ENCODE data around the gene TRAPPC10.

TRAPPC10 gene

DNA sequence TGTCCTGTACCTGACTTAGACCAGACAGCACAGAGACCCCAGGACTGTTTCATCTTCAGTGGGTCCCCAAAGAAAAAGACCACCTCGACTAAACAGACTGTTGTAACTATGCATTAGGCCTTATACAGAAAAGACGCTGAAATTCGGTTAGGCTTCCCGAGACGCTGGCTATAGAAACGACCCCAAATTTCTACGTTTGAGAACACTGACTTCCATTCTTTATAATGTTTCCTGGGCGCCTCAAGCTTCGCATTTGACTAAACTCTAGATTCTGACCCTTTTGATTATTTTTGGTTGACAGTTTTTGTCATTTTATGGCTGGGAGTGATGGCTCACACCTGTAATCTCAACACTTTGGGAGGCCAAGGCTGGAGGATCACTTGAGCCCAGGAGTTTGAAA lies 986 bp upstream of the TRAPPC10 start:
- H3K9ac ChIP-seq (ENCODE audit: low read depth, low read length): peak overlapping the region; percentile 99
- peak overlapping the region; percentile 83 for H3K4me2 ChIP-seq (ENCODE audit: low read length)
- H3K4me3 ChIP-seq (ENCODE audit: low read length): peak overlapping the region; percentile 97
- no peaks in the 10 kb centered on the region for H3K9me3 ChIP-seq (replicated peaks; ENCODE audit: low read length)
- H3K4me1 ChIP-seq (ENCODE audit: control insufficient read depth, insufficient read depth, low read length): peaks cover 48% of the 10 kb centered on the region
- H3K36me3 ChIP-seq (ENCODE audit: insufficient read depth, low read length): no peaks in the 10 kb centered on the region
- H3K27me3 ChIP-seq (ENCODE audit: control insufficient read depth, insufficient read depth, low read length): no peaks in the 10 kb centered on the region

- no peaks in the 10 kb centered on the region for H3K36me3 ChIP-seq (ENCODE audit: insufficient read depth, low read length)
- H3K9ac ChIP-seq (ENCODE audit: low read depth, low read length): peak overlapping the region; percentile 99
- H3K4me2 ChIP-seq (ENCODE audit: low read length): peak overlapping the region; percentile 86
- no peaks in the 10 kb centered on the region for H3K27me3 ChIP-seq (ENCODE audit: control insufficient read depth, insufficient read depth, low read length)
- H3K4me1 ChIP-seq (ENCODE audit: control insufficient read depth, insufficient read depth, low read length): peaks cover 36% of the 10 kb centered on the region
- H3K9me3 ChIP-seq (replicated peaks; ENCODE audit: low read length): no peaks in the 10 kb centered on the region
- H3K4me3 ChIP-seq (ENCODE audit: low read length): peak overlapping the region; percentile 97
Measured at GRCh38 chr21:44012474-44013379, 618 bp downstream of the TRAPPC10 start.

- peak overlapping the region; percentile 99 for H3K9ac ChIP-seq (ENCODE audit: low read depth, low read length)
Measured at GRCh38 chr21:44013380-44014088, 1.4 kb downstream of the TRAPPC10 start.

DNA sequence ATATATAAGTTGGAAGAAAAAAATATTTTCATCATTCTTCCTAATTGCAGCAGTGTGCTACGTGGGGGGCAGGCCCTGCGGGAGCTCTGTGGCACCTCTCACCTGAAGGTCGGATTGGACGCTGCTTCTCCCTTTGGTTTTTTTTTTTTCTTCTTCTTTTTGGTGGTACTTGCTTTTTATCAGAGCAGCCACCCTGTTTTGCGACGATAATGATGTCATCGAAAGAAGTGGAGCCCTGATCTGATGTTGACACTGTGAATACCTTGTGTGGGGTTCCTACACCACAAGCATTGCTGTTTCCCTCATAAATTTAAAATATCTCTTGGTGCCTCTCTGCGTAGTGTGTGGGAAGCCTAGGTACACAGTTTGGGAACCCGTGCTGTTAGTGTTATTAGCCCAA lies 5.5 kb downstream of the TRAPPC10 start:
- no peak overlapping the region for H3K9ac ChIP-seq (ENCODE audit: low read depth, low read length)
- H3K4me3 ChIP-seq (ENCODE audit: low read length): no peak overlapping the region
- H3K9me3 ChIP-seq (replicated peaks; ENCODE audit: low read length): no peaks in the 10 kb centered on the region
- no peaks in the 10 kb centered on the region for H3K36me3 ChIP-seq (ENCODE audit: insufficient read depth, low read length)
- no peak overlapping the region for H3K4me2 ChIP-seq (ENCODE audit: low read length)
- H3K27me3 ChIP-seq (ENCODE audit: control insufficient read depth, insufficient read depth, low read length): no peaks in the 10 kb centered on the region
- H3K4me1 ChIP-seq (ENCODE audit: control insufficient read depth, insufficient read depth, low read length): peaks cover 27% of the 10 kb centered on the region

More at GRCh38 chr21:44013380-44014088, 1.4 kb downstream of the TRAPPC10 start:
- H3K4me2 ChIP-seq (ENCODE audit: low read length): peak overlapping the region; percentile 86
- H3K9me3 ChIP-seq (replicated peaks; ENCODE audit: low read length): no peaks in the 10 kb centered on the region
- no peaks in the 10 kb centered on the region for H3K27me3 ChIP-seq (ENCODE audit: control insufficient read depth, insufficient read depth, low read length)
- H3K36me3 ChIP-seq (ENCODE audit: insufficient read depth, low read length): no peaks in the 10 kb centered on the region
- peak overlapping the region; percentile 97 for H3K4me3 ChIP-seq (ENCODE audit: low read length)
- H3K4me1 ChIP-seq (ENCODE audit: control insufficient read depth, insufficient read depth, low read length): peaks cover 29% of the 10 kb centered on the region

DNA sequence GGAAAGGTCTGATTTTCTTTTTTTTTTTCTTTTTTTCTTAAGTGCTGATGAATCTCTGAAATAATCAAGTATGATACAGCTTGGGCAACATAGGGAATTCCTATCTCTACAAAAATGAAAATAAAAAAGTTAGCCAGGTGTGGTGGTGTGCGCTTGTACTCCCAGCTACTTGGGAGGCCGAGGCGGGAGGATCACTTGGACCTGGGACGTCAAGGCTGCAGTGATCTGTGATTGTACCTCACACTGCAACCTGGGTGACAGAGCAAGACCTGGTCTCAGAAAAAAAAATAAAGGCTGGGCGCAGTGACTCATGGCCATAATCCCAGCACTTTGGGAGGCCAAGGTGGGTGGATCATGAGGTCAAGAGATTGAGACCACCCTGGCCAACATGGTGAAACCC lies 6.0 kb downstream of the TRAPPC10 start:
- Histone ChIP-seq H3K36me3 (ENCODE audit: insufficient read depth, low read length) (no peaks in the 10 kb centered on the region), H3K9ac (ENCODE audit: low read depth, low read length) (no peak overlapping the region), H3K4me3 (ENCODE audit: low read length) (no peak overlapping the region), H3K4me1 (ENCODE audit: control insufficient read depth, insufficient read depth, low read length) (peaks cover 26% of the 10 kb centered on the region), H3K27me3 (ENCODE audit: control insufficient read depth, insufficient read depth, low read length) (no peaks in the 10 kb centered on the region), H3K9me3 (replicated peaks; ENCODE audit: low read length) (no peaks in the 10 kb centered on the region), H3K4me2 (ENCODE audit: low read length) (no peak overlapping the region)

DNA sequence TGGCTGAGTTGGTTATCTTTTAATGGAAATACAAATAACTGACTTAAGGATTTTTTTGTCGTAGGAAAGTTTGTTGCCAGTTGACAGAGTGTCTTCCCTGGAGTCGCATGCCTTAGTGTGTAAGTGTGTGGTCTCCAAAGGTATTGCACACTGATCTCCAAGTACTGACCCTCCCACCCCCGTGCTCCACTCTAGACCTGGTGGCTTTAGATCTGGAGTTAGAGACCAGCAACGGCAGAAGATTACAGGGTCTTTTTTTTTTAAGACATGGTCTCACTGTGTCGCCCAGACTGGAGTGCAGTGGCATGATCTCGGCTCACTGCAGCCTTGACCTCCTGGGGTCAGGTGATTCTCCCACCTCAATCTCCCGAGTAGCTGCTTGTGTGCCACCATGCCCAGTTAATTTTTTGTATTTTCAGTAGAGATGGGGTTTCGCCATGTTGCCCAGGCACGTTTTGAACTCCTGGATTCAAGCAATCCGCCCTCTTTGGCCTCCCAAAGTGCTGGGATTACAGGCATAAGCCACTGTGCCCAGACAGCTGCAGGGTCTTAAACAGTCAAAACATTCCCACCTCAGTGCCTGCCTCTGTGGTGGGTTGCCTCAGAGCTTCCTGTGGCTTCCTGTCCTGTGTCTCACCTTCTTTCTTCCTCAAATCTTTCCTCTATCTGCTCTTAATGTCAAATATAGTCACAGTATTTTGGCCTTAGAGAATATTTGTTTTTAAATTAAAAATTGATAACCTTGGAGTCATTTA lies 6.9 kb downstream of the TRAPPC10 start:
- Histone ChIP-seq H3K4me2 (ENCODE audit: low read length) (no peak overlapping the region), H3K4me3 (ENCODE audit: low read length) (no peak overlapping the region), H3K9me3 (replicated peaks; ENCODE audit: low read length) (no peaks in the 10 kb centered on the region), H3K27me3 (ENCODE audit: control insufficient read depth, insufficient read depth, low read length) (no peaks in the 10 kb centered on the region), H3K4me1 (ENCODE audit: control insufficient read depth, insufficient read depth, low read length) (peaks cover 18% of the 10 kb centered on the region), H3K9ac (ENCODE audit: low read depth, low read length) (no peak overlapping the region), H3K36me3 (ENCODE audit: insufficient read depth, low read length) (no peaks in the 10 kb centered on the region)

DNA sequence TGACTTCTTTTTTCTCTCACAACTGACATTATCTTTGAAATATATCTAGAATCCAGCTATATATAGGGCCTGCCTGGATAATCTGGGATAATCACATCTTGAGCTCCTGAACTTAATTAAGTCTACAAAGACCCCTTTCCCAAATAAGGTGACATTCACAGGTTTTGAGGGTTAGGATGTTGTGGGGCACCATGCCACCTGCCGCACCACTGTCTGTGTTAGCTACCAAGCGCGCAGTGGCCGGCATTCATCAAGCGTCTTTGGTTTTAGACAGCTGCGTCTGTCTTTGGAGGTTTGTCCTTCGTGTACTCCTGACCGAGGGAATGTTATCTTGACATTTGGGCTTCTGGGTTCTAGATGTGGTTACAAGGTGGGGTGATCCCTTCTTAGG lies 7.5 kb downstream of the TRAPPC10 start:
- Histone ChIP-seq H3K27me3 (ENCODE audit: control insufficient read depth, insufficient read depth, low read length) (no peaks in the 10 kb centered on the region), H3K9ac (ENCODE audit: low read depth, low read length) (no peak overlapping the region), H3K36me3 (ENCODE audit: insufficient read depth, low read length) (no peaks in the 10 kb centered on the region), H3K4me2 (ENCODE audit: low read length) (no peak overlapping the region), H3K9me3 (replicated peaks; ENCODE audit: low read length) (no peaks in the 10 kb centered on the region), H3K4me3 (ENCODE audit: low read length) (no peak overlapping the region), H3K4me1 (ENCODE audit: control insufficient read depth, insufficient read depth, low read length) (peaks cover 13% of the 10 kb centered on the region)

DNA sequence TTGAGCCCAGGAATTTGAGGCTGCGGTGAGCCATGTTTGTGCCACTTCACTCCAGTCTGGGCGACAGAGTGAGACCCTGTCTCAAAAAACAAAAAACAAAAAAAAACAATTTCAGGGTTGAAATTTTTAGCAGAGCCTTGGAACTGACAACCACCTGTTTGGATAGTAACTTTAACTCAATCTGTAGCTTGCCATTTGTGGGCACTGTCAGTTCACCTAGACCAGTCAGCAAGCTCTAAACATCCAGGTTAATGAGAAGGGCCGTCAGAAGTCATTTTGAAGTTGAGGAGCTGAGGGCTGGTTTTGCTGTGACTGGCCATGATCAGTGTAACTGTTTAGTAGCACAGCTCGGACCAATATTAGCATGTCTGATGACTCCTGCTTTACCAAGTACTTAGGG lies 8.4 kb downstream of the TRAPPC10 start:
- Histone ChIP-seq H3K4me1 (ENCODE audit: control insufficient read depth, insufficient read depth, low read length) (peaks cover 18% of the 10 kb centered on the region), H3K4me3 (ENCODE audit: low read length) (no peak overlapping the region), H3K27me3 (ENCODE audit: control insufficient read depth, insufficient read depth, low read length) (no peaks in the 10 kb centered on the region), H3K9ac (ENCODE audit: low read depth, low read length) (no peak overlapping the region), H3K36me3 (ENCODE audit: insufficient read depth, low read length) (no peaks in the 10 kb centered on the region), H3K4me2 (ENCODE audit: low read length) (no peak overlapping the region), H3K9me3 (replicated peaks; ENCODE audit: low read length) (no peaks in the 10 kb centered on the region)

GRCh38 chr21:44021064-44021463 lies 9.0 kb downstream of the TRAPPC10 start:
- Histone ChIP-seq H3K36me3 (ENCODE audit: insufficient read depth, low read length) (no peaks in the 10 kb centered on the region), H3K4me3 (ENCODE audit: low read length) (no peak overlapping the region), H3K9ac (ENCODE audit: low read depth, low read length) (no peak overlapping the region), H3K9me3 (replicated peaks; ENCODE audit: low read length) (no peaks in the 10 kb centered on the region), H3K4me1 (ENCODE audit: control insufficient read depth, insufficient read depth, low read length) (peaks cover 22% of the 10 kb centered on the region), H3K27me3 (ENCODE audit: control insufficient read depth, insufficient read depth, low read length) (no peaks in the 10 kb centered on the region), H3K4me2 (ENCODE audit: low read length) (no peak overlapping the region)

DNA sequence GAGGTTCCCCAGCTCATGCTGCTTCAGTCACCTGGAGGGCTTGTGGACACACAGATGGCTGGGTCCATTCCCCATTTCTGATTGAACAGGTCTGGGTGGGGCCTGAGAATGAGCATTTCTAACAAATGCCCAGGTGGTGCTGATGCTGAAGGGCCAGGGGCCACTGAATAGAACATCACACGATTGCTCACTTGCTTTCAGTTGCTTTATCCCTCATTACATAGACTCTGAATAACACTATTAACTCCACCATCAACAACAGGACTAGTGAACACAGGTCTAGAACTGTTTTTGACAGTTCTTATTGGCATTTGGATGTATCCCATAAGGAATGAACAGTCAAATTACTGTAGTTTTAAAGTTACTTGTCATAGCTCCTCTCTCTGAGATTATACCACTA lies 12.1 kb downstream of the TRAPPC10 start:
- no peak overlapping the region for H3K4me3 ChIP-seq (ENCODE audit: low read length)
- H3K9ac ChIP-seq (ENCODE audit: low read depth, low read length): no peak overlapping the region
- peaks cover 20% of the 10 kb centered on the region for H3K4me1 ChIP-seq (ENCODE audit: control insufficient read depth, insufficient read depth, low read length)
- no peaks in the 10 kb centered on the region for H3K9me3 ChIP-seq (replicated peaks; ENCODE audit: low read length)
- H3K36me3 ChIP-seq (ENCODE audit: insufficient read depth, low read length): no peaks in the 10 kb centered on the region
- H3K4me2 ChIP-seq (ENCODE audit: low read length): no peak overlapping the region
- no peaks in the 10 kb centered on the region for H3K27me3 ChIP-seq (ENCODE audit: control insufficient read depth, insufficient read depth, low read length)

DNA sequence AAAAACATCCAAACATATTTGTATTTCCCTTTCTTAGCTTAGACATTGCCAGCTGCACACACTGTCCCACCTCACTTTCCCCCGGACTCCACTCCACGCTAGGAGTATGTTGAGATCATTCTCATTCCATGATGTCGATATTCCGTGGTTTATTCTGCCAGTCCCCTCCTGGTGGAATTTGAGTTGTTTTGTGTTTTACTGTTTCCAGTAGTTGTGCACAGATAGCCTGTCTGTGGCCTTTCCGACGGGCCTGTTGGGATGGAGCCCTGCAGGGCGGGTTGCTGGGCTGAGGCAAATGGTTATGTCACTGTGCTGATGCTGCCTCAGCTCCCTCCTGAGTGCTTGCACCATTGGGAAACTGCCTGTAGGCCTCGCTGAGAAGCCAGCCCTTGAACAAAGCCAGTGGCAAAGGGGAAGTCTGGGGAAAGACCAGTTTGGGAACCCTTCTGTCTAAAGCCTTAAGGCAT lies 12.8 kb downstream of the TRAPPC10 start:
- H3K27me3 ChIP-seq (ENCODE audit: control insufficient read depth, insufficient read depth, low read length): no peaks in the 10 kb centered on the region
- H3K4me2 ChIP-seq (ENCODE audit: low read length): peak overlapping the region; percentile 11
- H3K36me3 ChIP-seq (ENCODE audit: insufficient read depth, low read length): no peaks in the 10 kb centered on the region
- H3K9ac ChIP-seq (ENCODE audit: low read depth, low read length): no peak overlapping the region
- no peak overlapping the region for H3K4me3 ChIP-seq (ENCODE audit: low read length)
- peaks cover 20% of the 10 kb centered on the region for H3K4me1 ChIP-seq (ENCODE audit: control insufficient read depth, insufficient read depth, low read length)
- H3K9me3 ChIP-seq (replicated peaks; ENCODE audit: low read length): no peaks in the 10 kb centered on the region
